GM18517 (cell line): ENCODE measurements around the gene SLC5A2.
"Not testable (repeated sequence)": the region's sequence is repeated elsewhere in the genome, so short reads cannot be mapped to it uniquely, and the experiment has no call there.

ENCODE experiments used
- ATAC-seq: cut with Tn5 transposase; IDR thresholded peaks from one replicate; pipeline ENCODE4 v1.9.1; 2021; ENCODE audit warnings: mild to moderate bottlenecking, moderate library complexity; ENCODE audit not compliant: unreplicated experiment

The SLC5A2 gene

GRCh38 chr16:31483081-31483480 is at the start of gene SLC5A2:
SLC5A2 (plus strand) TSS chr16:31483123; CDS start chr16:31483137, 14 bp downstream.
- no peak for ATAC-seq

GRCh38 chr16:31435341-31436220 is 47.3 kb upstream of the SLC5A2 start:
- no peak for ATAC-seq

GRCh38 chr16:31436221-31437045 is 46.5 kb upstream of the SLC5A2 start:
- ATAC-seq = no peak

- no peak for ATAC-seq
These were observed 44.5 kb upstream of the SLC5A2 start for GRCh38 chr16:31438414-31438813.

GRCh38 chr16:31439023-31439422 is 43.9 kb upstream of the SLC5A2 start:
- ATAC-seq = not testable (repeated sequence)

GRCh38 chr16:31439519-31439918 is 43.4 kb upstream of the SLC5A2 start:
- ATAC-seq = no peak

- no peak for ATAC-seq
These were observed 42.3 kb upstream of the SLC5A2 start for GRCh38 chr16:31440516-31441184.

GRCh38 chr16:31441956-31442355 is 41.0 kb upstream of the SLC5A2 start:
- no peak for ATAC-seq

- ATAC-seq = not testable (repeated sequence)
These were observed 37.0 kb upstream of the SLC5A2 start for GRCh38 chr16:31445931-31446330.

GRCh38 chr16:31451201-31451600 is 31.7 kb upstream of the SLC5A2 start:
- ATAC-seq = no peak

GRCh38 chr16:31451681-31452351 is 31.1 kb upstream of the SLC5A2 start:
- no peak for ATAC-seq

GRCh38 chr16:31452631-31453106 is 30.3 kb upstream of the SLC5A2 start:
- ATAC-seq = no peak

- no peak for ATAC-seq
These were observed 29.4 kb upstream of the SLC5A2 start for GRCh38 chr16:31453255-31454204.

- no peak for ATAC-seq
These were observed 27.2 kb upstream of the SLC5A2 start for GRCh38 chr16:31455601-31456314.

- no peak for ATAC-seq
These were observed 25.9 kb upstream of the SLC5A2 start for GRCh38 chr16:31456988-31457360.

GRCh38 chr16:31458073-31458843 is 24.7 kb upstream of the SLC5A2 start:
- no peak for ATAC-seq

- ATAC-seq = peak; percentile 78
These were observed 23.9 kb upstream of the SLC5A2 start, which contains the start of gene ARMC5 for GRCh38 chr16:31458844-31459686. ARMC5 (plus strand) TSS chr16:31459501; CDS start chr16:31459525, 24 bp downstream.
